ENCODE measurements around the gene NEK1. TPM values are rescaled to one million over a fixed set of nuclear protein-coding genes. Genes with fewer than 3 reads are reported as not detected.

Gene NEK1
- total RNA-seq, 1 donor from 2014 or later = 13.0 TPM

- H3K27ac Mint-ChIP-seq (ENCODE audit: unreplicated experiment) = no peak overlapping the region
- no peaks in the 10 kb centered on the region for H3K9me3 Mint-ChIP-seq
- H3K4me3 Mint-ChIP-seq = no peak overlapping the region
- TF ChIP-seq, protein P1, sequence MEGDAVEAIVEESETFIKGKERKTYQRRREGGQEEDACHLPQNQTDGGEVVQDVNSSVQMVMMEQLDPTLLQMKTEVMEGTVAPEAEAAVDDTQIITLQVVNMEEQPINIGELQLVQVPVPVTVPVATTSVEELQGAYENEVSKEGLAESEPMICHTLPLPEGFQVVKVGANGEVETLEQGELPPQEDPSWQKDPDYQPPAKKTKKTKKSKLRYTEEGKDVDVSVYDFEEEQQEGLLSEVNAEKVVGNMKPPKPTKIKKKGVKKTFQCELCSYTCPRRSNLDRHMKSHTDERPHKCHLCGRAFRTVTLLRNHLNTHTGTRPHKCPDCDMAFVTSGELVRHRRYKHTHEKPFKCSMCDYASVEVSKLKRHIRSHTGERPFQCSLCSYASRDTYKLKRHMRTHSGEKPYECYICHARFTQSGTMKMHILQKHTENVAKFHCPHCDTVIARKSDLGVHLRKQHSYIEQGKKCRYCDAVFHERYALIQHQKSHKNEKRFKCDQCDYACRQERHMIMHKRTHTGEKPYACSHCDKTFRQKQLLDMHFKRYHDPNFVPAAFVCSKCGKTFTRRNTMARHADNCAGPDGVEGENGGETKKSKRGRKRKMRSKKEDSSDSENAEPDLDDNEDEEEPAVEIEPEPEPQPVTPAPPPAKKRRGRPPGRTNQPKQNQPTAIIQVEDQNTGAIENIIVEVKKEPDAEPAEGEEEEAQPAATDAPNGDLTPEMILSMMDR (conservative IDR thresholded peaks at IDR 0.05) = no peak
- H3K27me3 Mint-ChIP-seq (ENCODE audit: low read depth) = no peaks in the 10 kb centered on the region
- DNase-seq (ENCODE audit: low read depth, low spot score) = no peak
- peaks cover 11% of the 10 kb centered on the region for H3K4me1 Mint-ChIP-seq
- no peaks in the 10 kb centered on the region for H3K36me3 Mint-ChIP-seq (ENCODE audit: low read depth)
Observed at GRCh38 chr4:169604131-169604900, 8.1 kb downstream of the NEK1 start.

DNA sequence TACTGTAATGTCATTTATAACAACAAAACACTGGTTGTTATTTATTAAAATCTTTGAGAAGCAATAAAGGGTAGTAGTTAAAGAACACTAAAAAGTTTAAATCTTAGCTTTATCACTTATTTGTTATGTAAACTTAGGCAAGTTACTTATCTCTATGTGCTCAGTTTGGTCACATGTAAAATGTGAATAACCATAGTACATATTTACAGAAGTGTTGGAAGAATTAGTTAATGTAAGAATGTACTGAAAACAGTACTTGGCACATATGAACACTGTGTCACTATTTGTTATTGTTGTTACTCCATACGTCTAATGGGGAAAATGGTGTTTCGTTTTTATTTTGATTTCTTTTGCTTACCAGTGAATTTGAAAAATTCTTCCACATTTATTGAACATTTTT is 9.1 kb downstream of the NEK1 start:
- H3K27me3 Mint-ChIP-seq (ENCODE audit: low read depth) = no peaks in the 10 kb centered on the region
- H3K9me3 Mint-ChIP-seq = no peaks in the 10 kb centered on the region
- no peak overlapping the region for H3K4me3 Mint-ChIP-seq
- no peak overlapping the region for H3K27ac Mint-ChIP-seq (ENCODE audit: unreplicated experiment)
- DNase-seq (ENCODE audit: low read depth, low spot score) = no peak
- H3K36me3 Mint-ChIP-seq (ENCODE audit: low read depth) = no peaks in the 10 kb centered on the region
- TF ChIP-seq, protein P1 (conservative IDR thresholded peaks at IDR 0.05) = no peak
- peaks cover 11% of the 10 kb centered on the region for H3K4me1 Mint-ChIP-seq

DNA sequence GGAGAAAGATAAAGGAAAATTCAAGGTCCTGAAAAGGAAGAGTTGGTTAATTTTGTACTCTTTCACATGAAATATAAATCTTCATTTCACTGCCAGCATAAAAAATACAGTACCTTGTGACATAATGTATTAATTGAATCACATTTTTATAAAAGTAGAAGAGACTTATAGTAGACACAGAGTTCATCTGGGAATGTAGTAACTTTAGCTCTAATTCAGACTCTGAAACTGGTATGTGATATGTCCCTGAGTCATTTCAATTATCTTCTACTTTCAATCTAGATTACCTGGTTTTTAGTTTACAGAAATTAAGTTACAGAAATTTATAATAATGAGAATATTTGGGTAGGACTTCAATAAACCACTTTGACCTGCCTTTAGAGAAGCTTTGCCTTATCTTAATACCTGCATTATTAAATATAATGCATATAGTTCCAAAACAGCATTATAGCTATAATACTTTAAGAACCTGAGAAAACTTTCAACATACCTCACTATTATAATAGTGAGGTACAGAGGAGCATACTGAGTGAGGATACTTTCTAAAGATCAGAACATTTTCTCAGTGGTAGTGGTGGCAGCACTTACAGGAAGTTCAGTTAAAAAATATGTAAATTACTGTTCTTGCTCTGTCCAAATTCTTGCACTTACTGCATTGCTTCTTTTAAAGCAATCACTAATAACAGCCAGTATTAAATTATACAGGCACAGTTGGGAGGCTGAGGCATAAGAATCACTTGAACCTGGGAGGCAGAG is 11.2 kb downstream of the NEK1 start:
- no peak overlapping the region for H3K4me3 Mint-ChIP-seq
- no peak for DNase-seq (ENCODE audit: low read depth, low spot score)
- H3K27ac Mint-ChIP-seq (ENCODE audit: unreplicated experiment) = no peak overlapping the region
- H3K4me1 Mint-ChIP-seq = peaks cover 5% of the 10 kb centered on the region
- TF ChIP-seq, protein P1 (conservative IDR thresholded peaks at IDR 0.05) = no peak
- no peaks in the 10 kb centered on the region for H3K36me3 Mint-ChIP-seq (ENCODE audit: low read depth)
- H3K27me3 Mint-ChIP-seq (ENCODE audit: low read depth) = no peaks in the 10 kb centered on the region
- no peaks in the 10 kb centered on the region for H3K9me3 Mint-ChIP-seq

GRCh38 chr4:169594560-169595195 is 17.7 kb downstream of the NEK1 start:
- TF ChIP-seq, protein P1 (conservative IDR thresholded peaks at IDR 0.05) = no peak
- H3K9me3 Mint-ChIP-seq = no peaks in the 10 kb centered on the region
- no peak overlapping the region for H3K4me3 Mint-ChIP-seq
- H3K27ac Mint-ChIP-seq (ENCODE audit: unreplicated experiment) = no peak overlapping the region
- H3K4me1 Mint-ChIP-seq = no peaks in the 10 kb centered on the region
- H3K36me3 Mint-ChIP-seq (ENCODE audit: low read depth) = peaks cover 4% of the 10 kb centered on the region
- no peaks in the 10 kb centered on the region for H3K27me3 Mint-ChIP-seq (ENCODE audit: low read depth)
- DNase-seq (ENCODE audit: low read depth, low spot score) = no peak

DNA sequence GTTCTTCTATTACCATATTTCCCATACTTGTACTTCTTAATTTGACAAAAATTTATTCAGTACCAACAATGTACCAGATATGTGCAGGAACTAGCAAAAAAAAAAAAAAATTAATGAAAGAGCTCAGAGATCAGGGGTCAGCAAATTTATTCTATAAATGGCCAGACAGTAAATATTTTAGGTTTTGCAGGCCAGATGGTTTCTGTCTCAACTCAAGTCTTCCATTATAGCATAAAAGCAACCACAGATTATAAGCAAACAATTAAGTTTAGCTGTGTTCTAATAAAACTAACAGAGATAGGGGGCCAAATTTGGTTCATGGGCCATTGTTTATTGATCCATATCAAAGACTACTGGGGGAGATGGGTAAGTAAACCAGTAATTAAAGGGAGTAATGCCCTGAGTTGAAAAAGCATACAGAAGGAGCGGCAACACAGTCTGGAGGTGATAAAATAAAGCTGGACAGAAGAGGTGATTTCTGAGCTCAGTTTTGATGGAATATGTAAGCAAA is 19.3 kb downstream of the NEK1 start:
- H3K27me3 Mint-ChIP-seq (ENCODE audit: low read depth) = no peaks in the 10 kb centered on the region

More for the DNA sequence above, 19.3 kb downstream of the NEK1 start:
- DNase-seq (ENCODE audit: low read depth, low spot score) = no peak
- Mint-ChIP-seq H3K9me3 (no peaks in the 10 kb centered on the region), H3K4me1 (no peaks in the 10 kb centered on the region), H3K36me3 (ENCODE audit: low read depth) (peaks cover 4% of the 10 kb centered on the region), H3K4me3 (no peak overlapping the region), H3K27ac (ENCODE audit: unreplicated experiment) (no peak overlapping the region)
- TF ChIP-seq, protein P1 (conservative IDR thresholded peaks at IDR 0.05) = no peak
